Colonic mucosa (tissue), 4 donors: ENCODE results near the gene CNOT8. TPM values are rescaled to one million over a fixed set of nuclear protein-coding genes. Genes with fewer than 3 reads are reported as not detected.

ENCODE experiments used
- DNase-seq: peaks from one replicate; pipeline ENCODE4 v3.0.0-alpha.2; 2020
- H3K27ac ChIP-seq: fragments of 200-600 bp; one replicate; pipeline ENCODE4 v1.8.0; 2021
- H3K27me3 ChIP-seq: fragments of 200-600 bp; one replicate; pipeline ENCODE4 v1.8.0; 2021
- H3K36me3 ChIP-seq: fragments of 200-600 bp; one replicate; pipeline ENCODE4 v1.8.0; 2021
- H3K4me1 ChIP-seq: fragments of 200-600 bp; one replicate; pipeline ENCODE4 v1.8.0; 2021; ENCODE audit warnings: mild to moderate bottlenecking
- H3K4me3 ChIP-seq: fragments of 200-600 bp; one replicate; pipeline ENCODE4 v1.8.0; 2021
- H3K9ac ChIP-seq, 2 donors: one replicate each; pipeline ENCODE4 v1.7.0; 2013; ENCODE audit warnings: control low read depth in 2 of 2, low read depth in 2 of 2, low read length in 2 of 2
- H3K9me3 ChIP-seq: fragments of 200-600 bp; one replicate; pipeline ENCODE4 v1.8.0; 2021
- intact Hi-C: fragments of 100-400 bp; cut with DNase I; formaldehyde crosslinking; loops from one replicate; pipeline ENCODE4 v1.14.1; 2022
- total RNA-seq, 2 donors: library from RNA; stranded (reverse); fragmentation: NEBNext Ultra II Directional in 1 of 2; extraction: Animal tissue kit (Norgen Biotek cat#: 25700) in 1 of 2; gene quantifications; one replicate each; pipeline ENCODE4 v1.2.1, GENCODE V29; 2021
- TF ChIP-seq, protein P1 (sequence below): fragments of 200-600 bp; IDR thresholded peaks from one replicate; pipeline ENCODE4 v1.8.0; 2022; ENCODE audit warnings: antibody characterized with exemption, mild to moderate bottlenecking
- donor health status: healthy.
- donor health status: DM: no; HTN: no; CAD: no.
- donor health status: DM: no; HTN: no; CAD: no.

CNOT8 gene
- total RNA-seq, 2 donors from 2014 or later = 64.0 to 84.0 TPM

DNA sequence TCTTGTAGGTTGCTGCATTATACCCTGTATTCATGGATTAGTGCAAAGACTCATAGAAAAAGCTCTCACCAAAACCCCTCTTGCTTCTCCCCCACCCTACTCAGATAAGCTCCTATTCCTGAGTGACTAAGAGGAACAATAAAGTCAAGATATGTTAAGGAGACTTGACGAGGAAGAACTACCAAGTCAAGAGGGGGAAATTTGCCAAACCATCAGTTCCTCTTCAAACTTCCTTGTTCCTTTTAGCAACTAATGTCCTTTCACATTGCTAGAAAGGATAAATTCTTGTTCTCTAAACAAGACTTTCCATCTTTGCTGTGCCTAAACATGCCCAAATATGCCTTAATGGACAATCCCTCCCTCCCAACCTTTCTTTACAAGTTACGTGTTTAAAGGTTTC is 27.0 kb downstream of the CNOT8 start:
- intact Hi-C loops = no loop called here
- H3K27me3 ChIP-seq = no peaks in the 10 kb centered on the region
- no peak overlapping the region for H3K4me3 ChIP-seq
- peaks cover 4% of the 10 kb centered on the region for H3K9me3 ChIP-seq
- H3K9ac ChIP-seq = no peak overlapping the region
- no peaks in the 10 kb centered on the region for H3K36me3 ChIP-seq
- TF ChIP-seq, protein P1, sequence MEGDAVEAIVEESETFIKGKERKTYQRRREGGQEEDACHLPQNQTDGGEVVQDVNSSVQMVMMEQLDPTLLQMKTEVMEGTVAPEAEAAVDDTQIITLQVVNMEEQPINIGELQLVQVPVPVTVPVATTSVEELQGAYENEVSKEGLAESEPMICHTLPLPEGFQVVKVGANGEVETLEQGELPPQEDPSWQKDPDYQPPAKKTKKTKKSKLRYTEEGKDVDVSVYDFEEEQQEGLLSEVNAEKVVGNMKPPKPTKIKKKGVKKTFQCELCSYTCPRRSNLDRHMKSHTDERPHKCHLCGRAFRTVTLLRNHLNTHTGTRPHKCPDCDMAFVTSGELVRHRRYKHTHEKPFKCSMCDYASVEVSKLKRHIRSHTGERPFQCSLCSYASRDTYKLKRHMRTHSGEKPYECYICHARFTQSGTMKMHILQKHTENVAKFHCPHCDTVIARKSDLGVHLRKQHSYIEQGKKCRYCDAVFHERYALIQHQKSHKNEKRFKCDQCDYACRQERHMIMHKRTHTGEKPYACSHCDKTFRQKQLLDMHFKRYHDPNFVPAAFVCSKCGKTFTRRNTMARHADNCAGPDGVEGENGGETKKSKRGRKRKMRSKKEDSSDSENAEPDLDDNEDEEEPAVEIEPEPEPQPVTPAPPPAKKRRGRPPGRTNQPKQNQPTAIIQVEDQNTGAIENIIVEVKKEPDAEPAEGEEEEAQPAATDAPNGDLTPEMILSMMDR = no peak
- no peaks in the 10 kb centered on the region for H3K4me1 ChIP-seq
- DNase-seq = no peak
- no peak overlapping the region for H3K27ac ChIP-seq

DNA sequence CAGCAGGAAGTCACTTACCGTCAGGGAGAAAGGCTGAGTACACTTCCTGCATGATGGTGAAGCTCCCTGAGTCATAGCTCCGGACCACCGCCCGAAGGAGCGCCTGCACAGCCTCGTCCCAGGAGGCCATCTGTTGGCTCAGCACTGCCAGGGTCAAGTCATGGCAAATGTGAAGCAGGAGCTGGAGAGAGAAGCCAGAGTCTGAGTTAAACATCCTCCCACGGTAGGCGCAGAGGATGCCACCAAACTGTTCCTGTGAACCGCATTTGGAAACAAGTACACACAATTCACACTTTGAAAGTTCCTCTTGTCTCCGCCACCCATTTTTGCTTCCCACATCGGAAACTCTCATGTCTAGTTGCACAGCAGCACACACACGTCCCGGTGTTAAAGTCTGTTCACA is 33.9 kb downstream of the CNOT8 start:
- no peak for DNase-seq
- Histone ChIP-seq H3K4me1 (no peaks in the 10 kb centered on the region), H3K27ac (no peak overlapping the region), H3K4me3 (no peak overlapping the region), H3K27me3 (no peaks in the 10 kb centered on the region), H3K9me3 (no peaks in the 10 kb centered on the region), H3K36me3 (peaks cover 12% of the 10 kb centered on the region), H3K9ac (no peak overlapping the region)
- intact Hi-C loops = no loop called here
- TF ChIP-seq, protein P1 = no peak

DNA sequence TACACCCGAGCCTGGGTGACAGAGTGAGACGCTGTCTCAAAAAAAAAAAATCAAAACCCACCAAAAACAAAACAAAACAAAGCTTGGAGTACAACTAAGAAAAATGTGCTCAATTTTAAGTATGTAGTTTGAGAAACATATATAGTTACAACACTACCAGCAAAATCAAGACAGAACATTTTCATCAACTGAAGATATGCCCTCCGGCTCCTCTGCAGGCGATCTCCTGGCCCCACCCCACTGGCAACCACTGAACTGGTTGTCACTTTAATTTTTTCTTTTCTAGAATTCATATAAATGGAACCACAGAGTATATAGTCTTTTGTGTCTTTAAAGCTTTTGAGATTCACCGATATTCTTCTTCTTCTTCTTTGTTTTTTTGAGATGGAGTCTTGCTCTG is 35.0 kb downstream of the CNOT8 start:
- H3K27ac ChIP-seq = no peak overlapping the region
- TF ChIP-seq, protein P1 = no peak
- intact Hi-C loops = no loop called here
- H3K4me1 ChIP-seq = no peaks in the 10 kb centered on the region
- H3K4me3 ChIP-seq = no peak overlapping the region
- no peak for DNase-seq
- H3K36me3 ChIP-seq = peaks cover 12% of the 10 kb centered on the region
- H3K9ac ChIP-seq = no peak overlapping the region
- no peaks in the 10 kb centered on the region for H3K27me3 ChIP-seq
- H3K9me3 ChIP-seq = no peaks in the 10 kb centered on the region

DNA sequence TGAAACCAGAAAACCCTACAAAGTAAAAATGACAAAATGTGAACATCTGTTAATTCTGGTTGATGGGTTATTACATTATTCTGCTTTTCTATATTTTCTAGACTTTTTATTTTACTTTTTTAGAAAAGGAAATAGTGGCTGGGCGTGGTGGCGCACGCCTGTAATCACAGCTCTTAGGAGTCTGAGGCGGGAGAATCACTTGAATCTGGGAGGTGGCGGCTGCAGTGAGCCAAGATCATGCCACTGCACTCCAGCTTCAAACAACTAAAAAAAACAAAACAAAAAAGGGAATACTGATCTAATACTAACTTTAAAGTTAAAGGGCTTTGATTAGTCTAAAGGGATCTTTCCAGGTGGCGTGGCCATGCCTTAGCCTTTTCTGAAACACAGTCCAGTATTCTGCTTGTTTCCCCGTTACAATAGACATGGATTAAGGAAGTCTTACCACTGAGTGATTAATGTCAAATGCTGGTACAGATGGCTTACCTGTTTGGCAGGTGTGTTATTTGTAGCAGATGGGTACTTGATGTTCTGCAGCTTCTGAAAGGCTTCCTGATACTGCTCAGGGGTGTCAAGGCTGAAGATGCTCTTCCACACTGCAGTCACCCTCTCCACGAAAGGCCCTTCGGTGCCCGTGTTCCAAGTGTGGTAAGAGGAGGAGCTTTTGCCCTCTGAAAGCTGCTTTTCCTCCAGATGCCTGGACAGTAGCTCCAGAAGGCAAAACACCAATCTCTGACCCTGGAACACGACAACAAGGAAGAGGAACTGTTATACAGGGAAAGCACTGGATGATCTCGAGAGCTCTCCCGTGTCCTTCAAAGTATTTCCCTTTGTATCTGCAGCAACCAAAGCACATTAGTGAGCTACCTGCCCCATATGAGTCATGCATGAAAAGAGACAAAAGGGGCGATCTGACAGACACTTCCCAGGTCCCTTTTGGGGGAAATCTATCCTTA is 37.5 kb downstream of the CNOT8 start:
- H3K27ac ChIP-seq = no peak overlapping the region
- TF ChIP-seq, protein P1 = no peak
- H3K9ac ChIP-seq = no peak overlapping the region
- H3K9me3 ChIP-seq = no peaks in the 10 kb centered on the region
- DNase-seq = no peak
- intact Hi-C loops = no loop called here
- no peak overlapping the region for H3K4me3 ChIP-seq
- peaks cover 11% of the 10 kb centered on the region for H3K36me3 ChIP-seq
- no peaks in the 10 kb centered on the region for H3K27me3 ChIP-seq
- H3K4me1 ChIP-seq = no peaks in the 10 kb centered on the region

DNA sequence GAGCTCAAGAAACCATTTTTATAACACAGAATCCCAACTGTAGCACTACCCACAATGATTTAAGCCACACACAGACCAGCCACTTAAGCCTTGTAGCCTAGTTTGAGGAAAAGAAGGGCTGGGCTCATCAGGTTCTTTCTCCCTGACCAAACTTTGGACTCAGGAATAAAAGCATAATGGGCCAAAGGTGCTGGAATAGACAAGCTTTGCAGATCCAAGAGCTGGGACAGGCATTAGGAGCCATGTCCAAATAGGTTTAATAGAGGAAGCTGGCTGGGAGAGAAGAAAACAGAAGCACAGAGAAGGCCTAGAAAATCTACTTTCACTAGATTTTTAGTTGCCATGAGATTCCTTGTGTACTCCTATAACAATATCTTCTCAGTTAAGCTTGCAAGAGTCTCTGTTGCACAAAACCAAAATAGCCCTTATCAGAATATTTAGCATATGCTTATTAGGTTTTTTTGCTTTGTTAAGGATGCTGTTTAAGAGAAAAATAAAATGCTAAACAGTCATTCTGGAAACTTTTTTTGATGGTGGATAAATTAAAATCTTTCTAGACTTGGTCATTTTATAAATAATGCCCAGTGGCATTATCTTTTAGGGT is 38.2 kb downstream of the CNOT8 start:
- no peak overlapping the region for H3K4me3 ChIP-seq
- H3K27me3 ChIP-seq = no peaks in the 10 kb centered on the region
- DNase-seq = no peak
- no peaks in the 10 kb centered on the region for H3K4me1 ChIP-seq
- H3K9ac ChIP-seq = no peak overlapping the region
- H3K27ac ChIP-seq = no peak overlapping the region
- no peaks in the 10 kb centered on the region for H3K9me3 ChIP-seq
- peaks cover 3% of the 10 kb centered on the region for H3K36me3 ChIP-seq
- intact Hi-C loops = no loop called here
- TF ChIP-seq, protein P1 = no peak
